Bone marrow (tissue), 2 donors: ENCODE data around the gene AHCTF1.

Experiments used
- DNase-seq, 2 donors: peaks; one replicate each; lab custom pipeline; 2025; lab: John Stamatoyannopoulos, UW

Gene AHCTF1

DNA sequence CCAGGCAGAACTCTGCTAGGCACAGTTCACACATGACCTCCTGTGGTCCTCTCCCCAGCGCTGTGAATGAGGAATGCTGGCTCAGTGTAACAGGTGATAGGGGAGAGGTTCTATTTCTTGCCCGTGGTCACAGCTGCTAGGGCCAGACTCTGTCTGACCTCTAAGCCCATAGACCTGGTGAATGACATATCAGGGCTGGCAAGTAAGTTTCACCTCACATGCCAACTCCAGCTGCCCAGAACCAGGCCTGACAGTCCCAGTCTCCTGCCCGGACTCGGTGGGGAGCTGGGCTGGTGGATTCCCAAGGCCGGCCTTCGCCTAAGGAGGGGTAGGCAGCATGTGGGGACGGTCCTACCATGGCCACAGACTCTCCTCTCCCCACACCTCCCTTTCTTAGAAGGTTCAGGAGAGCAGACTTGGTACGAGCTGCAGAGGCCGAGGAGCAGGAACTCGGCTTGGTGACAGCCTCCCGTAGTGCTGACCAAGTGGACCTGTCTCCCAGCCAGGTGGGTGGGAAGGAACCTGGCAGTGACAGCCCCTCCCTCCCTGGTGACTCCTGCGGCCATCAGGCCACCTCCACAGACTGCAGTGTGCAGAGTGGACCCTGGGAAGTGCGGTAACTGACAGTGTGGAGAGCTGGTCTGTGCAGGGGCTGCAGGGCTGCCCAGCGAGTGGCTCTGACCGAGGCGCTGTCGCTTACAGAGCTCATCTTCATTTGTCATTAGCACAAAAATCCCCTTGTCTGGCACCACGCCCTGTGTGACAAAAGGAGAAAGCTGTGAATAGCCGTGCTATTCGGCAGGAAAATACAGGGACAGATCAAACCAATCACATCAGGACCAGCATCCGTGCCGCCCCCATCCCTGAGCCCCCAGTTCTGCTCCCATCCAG is 132.9 kb downstream of the AHCTF1 start:
- DNase-seq = no peak

DNA sequence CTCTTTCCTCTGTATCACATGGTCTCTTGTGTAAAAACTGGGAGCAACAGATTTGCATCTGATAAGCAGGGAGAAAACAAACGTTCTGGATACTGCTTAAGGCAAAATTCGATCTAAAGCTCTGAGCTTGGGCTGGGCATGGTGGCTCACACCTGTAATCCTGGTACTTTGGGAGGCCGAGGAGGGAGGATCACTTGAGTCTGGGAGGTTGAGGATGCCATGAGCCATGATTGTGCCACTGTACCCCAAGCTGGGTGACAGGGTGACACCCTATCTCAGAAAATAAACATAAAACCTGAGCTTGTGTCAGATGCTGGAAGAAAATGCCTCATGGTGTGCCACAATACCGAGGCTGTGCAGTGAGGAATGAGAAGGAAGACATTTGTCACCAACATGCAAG is 133.6 kb downstream of the AHCTF1 start:
- no peak for DNase-seq

DNA sequence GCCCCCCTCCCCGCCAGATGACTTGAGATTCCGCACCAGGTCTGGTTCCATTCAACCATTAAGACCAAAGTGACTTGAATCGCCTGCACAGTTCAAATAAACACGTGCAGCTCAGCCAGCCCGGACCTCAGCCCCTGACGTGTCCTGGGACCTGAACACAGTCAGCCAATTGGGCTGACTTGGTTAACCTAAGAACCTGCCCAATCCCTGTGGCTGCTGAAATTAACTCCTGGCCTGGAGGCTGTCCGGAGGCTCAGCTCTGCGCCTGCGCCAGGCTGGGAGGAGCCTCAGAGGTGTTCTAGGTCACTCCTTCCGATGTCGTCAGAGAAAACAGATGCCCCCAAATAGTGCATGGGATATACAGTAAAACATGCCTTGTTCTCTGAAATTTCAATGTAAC is 134.2 kb downstream of the AHCTF1 start:
- DNase-seq = no peak

DNA sequence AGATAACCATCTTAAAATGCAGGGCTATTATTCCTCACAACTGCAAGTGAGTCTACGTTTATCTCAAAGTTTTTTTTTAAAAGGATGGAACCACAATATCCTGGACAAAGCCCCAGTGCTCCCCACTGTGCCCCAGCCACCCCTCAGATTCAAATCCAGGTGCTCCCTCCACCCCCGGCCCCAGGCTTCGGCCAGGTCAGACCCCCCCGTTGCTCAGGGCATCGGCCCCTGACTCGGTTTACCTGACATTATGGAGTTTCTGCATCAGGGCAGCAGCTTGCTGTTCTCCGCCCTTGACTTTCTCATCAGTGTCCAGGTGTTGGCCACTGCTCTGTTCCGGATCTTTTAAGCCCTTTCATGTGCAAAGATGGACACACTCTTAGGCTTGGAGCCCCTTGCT is 134.6 kb downstream of the AHCTF1 start:
- no peak for DNase-seq

GRCh38 chr1:246795906-246796694 is 135.6 kb downstream of the AHCTF1 start:
- no peak for DNase-seq

GRCh38 chr1:246794828-246795671 is 136.7 kb downstream of the AHCTF1 start:
- no peak for DNase-seq

DNA sequence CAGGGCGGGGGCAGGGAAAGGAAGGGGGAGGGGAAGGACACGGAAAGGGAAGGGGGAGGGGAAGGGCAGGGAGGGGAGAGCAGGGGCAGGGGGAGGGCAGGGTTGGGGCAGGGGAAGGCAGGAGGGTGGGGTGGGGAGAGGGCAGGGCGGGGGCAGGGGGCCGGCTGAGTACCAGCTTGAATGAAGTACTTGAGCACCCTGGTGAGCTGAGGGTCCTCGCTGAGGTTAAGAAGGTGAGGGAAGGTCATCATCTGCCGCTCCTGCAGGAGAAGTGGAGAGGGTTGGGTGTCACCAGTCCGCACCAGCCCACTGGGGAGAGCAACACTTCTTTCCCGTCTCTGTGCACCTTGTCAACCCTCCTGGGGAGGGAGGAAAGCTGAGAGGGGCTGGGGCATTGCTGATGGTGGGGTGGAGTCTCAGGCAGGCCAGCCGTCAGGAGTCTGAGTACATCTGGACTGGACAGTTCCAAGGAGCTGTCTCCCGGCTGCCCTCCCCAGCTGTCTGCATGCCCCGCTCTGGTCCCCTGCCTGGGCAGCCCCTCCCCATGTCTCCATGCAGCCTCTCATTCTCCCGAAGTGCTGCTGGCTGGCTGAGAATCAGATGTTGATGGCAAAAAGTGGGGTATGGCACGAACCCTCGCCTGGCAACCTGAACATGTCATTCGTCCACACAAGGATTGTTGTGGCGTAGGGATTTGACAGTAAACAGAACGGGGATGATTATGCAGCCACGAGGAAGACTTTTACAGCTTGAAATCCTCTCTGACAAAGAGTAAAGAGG is 137.5 kb downstream of the AHCTF1 start:
- DNase-seq = no peak

GRCh38 chr1:246793356-246793896 is 138.3 kb downstream of the AHCTF1 start:
- no peak for DNase-seq

GRCh38 chr1:246792603-246793002 is 139.1 kb downstream of the AHCTF1 start:
- no peak for DNase-seq

GRCh38 chr1:246791303-246791918 is 140.3 kb downstream of the AHCTF1 start:
- DNase-seq = no peak

DNA sequence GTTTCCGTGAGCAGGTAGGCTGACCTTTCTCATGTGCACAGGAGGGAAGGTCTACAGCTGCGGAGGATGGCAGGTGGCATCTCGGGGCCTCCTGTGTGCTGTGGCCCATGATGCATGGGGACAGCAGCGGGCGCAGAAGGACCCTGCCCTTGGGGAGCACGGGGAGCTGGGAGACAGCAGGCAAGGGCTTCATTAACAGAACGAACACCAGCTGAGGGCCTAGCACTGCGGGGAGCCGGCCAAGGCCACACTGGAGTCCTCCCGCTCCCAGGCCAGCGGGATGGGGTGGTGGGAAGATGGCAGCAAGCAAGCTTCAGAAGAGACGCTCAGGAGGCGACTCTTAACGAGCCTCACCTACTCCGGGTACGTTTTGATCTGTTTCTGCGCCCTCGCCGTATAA is 140.9 kb downstream of the AHCTF1 start:
- no peak for DNase-seq

DNA sequence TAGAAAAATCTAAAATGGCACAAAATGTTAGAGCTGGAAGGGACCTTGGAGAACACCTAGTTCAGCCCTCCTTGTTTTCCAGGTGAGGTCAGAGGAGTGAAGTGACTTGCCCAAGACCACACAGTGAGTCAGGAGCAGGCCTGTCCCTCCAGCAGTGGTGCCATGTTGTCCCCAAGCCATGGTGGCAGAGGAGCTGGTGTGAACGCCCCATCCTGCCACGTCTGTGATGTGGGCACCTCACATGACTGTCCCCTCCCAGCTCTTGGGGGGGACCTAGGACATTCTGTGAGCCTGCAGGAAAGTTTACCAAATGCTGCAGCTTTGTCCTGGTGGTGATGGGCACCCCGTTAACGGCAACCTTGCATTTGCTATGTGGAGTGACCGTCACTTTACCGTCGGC is 141.4 kb downstream of the AHCTF1 start:
- no peak for DNase-seq

- DNase-seq = no peak
Observed at GRCh38 chr1:246789454-246790339, 142.1 kb downstream of the AHCTF1 start.
